DOHH2 (cell line): Measurements from ENCODE around the gene RBM6.
"Not testable (repeated sequence)": the region's sequence is repeated elsewhere in the genome, so short reads cannot be mapped to it uniquely, and the experiment has no call there.

Source experiments
- H3F3A ChIP-seq: fragments of 200-600 bp; sonication (generic), shearing (Covaris generic); 2 replicates; pipeline ENCODE4 v1.6.0; 2016; ENCODE audit warnings: antibody characterized with exemption, mild to moderate bottlenecking; ENCODE audit not compliant: control insufficient read depth, insufficient read depth
- H3K27ac ChIP-seq: fragments of 200-600 bp; sonication (generic); 2 replicates; pipeline ENCODE4 v1.5.1; 2014; ENCODE audit warnings: low read depth, mild to moderate bottlenecking, low read length, moderate library complexity
- H3K27me3 ChIP-seq: fragments of 200-600 bp; sonication (generic); 2 replicates; pipeline ENCODE4 v1.6.1; 2014; ENCODE audit warnings: mild to moderate bottlenecking, low read length, mixed read lengths; ENCODE audit not compliant: control insufficient read depth
- H3K36me3 ChIP-seq: fragments of 200-600 bp; sonication (generic); 2 replicates; pipeline ENCODE4 v1.6.1; 2014; ENCODE audit warnings: mild to moderate bottlenecking, low read length, moderate library complexity, mixed read lengths; ENCODE audit not compliant: control insufficient read depth
- H3K4me1 ChIP-seq: fragments of 200-600 bp; sonication (generic); 2 replicates; pipeline ENCODE4 v1.6.1; 2014; ENCODE audit warnings: mild to moderate bottlenecking, low read length, mixed read lengths; ENCODE audit not compliant: control insufficient read depth
- H3K4me2 ChIP-seq: fragments of 200-600 bp; sonication (generic); 2 replicates; pipeline ENCODE4 v1.6.0; 2014; ENCODE audit warnings: mild to moderate bottlenecking, low read length, moderate library complexity
- H3K4me3 ChIP-seq: fragments of 200-600 bp; sonication (generic); 2 replicates; pipeline ENCODE4 v1.5.1; 2014; ENCODE audit warnings: mild to moderate bottlenecking, low read length, mixed read lengths
- H3K79me2 ChIP-seq: fragments of 200-600 bp; sonication (generic); 2 replicates; pipeline ENCODE4 v1.6.1; 2014; ENCODE audit warnings: mild to moderate bottlenecking, low read length, mixed read lengths; ENCODE audit not compliant: control insufficient read depth
- H3K9me2 ChIP-seq: fragments of 200-600 bp; sonication (generic); replicated peaks from 2 replicates; pipeline ENCODE4 v1.6.1; 2014; ENCODE audit warnings: mild to moderate bottlenecking, low read length, mixed read lengths; ENCODE audit not compliant: control insufficient read depth
- H3K9me3 ChIP-seq: fragments of 200-600 bp; sonication (generic); 2 replicates; pipeline ENCODE4 v1.6.1; 2014; ENCODE audit warnings: antibody characterized with exemption, low read length, mixed read lengths; ENCODE audit not compliant: control insufficient read depth, insufficient read depth
- H4K20me1 ChIP-seq: fragments of 200-600 bp; sonication (generic); 2 replicates; pipeline ENCODE4 v1.6.0; 2014; ENCODE audit warnings: low read depth, mild to moderate bottlenecking, antibody characterized with exemption, low read length, moderate library complexity; ENCODE audit not compliant: control insufficient read depth, insufficient read depth
- CTCF ChIP-seq: fragments of 200-600 bp; sonication (generic); IDR thresholded peaks from one replicate; pipeline ENCODE4 v1.5.1; 2014; ENCODE audit warnings: antibody characterized with exemption, mild to moderate bottlenecking, low read depth, low read length; ENCODE audit not compliant: poor library complexity, severe bottlenecking
- EZH2phosphoT487 ChIP-seq: fragments of 200-600 bp; sonication (generic); IDR thresholded peaks from 2 replicates; pipeline ENCODE4 v1.6.1; 2017; ENCODE audit warnings: borderline replicate concordance, mild to moderate bottlenecking, antibody characterized with exemption, low read length, moderate library complexity, mixed read lengths

RBM6 gene

DNA sequence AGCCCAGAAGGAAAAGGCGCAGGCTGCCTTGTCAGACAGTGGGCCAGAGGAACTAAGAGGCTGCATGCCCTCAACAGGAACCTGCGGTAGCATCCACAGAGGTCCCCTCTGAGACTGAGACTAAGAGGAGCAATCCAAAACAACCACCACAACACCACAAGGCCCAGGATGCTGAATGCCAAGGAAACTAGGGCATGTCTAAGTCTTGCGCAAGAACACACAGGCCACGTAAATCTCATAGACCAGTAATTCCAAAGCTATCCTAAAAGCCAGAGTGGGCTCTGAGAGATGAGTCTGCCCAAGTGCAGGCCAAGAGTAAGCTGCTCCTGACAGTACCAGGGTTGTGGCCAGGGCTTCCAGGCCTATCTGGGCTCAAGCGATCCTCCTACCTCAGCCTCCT is 23.3 kb upstream of the RBM6 start:
- peaks cover 13% of the 10 kb centered on the region for H3K79me2 ChIP-seq
- no peak overlapping the region for H3K27ac ChIP-seq
- H3K4me2 ChIP-seq = no peak overlapping the region
- H3K4me3 ChIP-seq = no peak overlapping the region
- H3F3A ChIP-seq = 0 out of 2 replicates have a peak, but pooled peaks cover 3% of the 10 kb centered on the region
- TF ChIP-seq EZH2phosphoT487 (no peak), CTCF (no peak)
- no peaks in the 10 kb centered on the region for H3K9me2 ChIP-seq
- H4K20me1 ChIP-seq = no peaks in the 10 kb centered on the region
- peaks cover 11% of the 10 kb centered on the region for H3K36me3 ChIP-seq
- H3K27me3 ChIP-seq = no peaks in the 10 kb centered on the region
- no peaks in the 10 kb centered on the region for H3K4me1 ChIP-seq
- no peaks in the 10 kb centered on the region for H3K9me3 ChIP-seq

- not testable (repeated sequence) for H4K20me1 ChIP-seq, H3K36me3 ChIP-seq, H3K9me2 ChIP-seq, H3K4me1 ChIP-seq, H3F3A ChIP-seq, H3K9me3 ChIP-seq, H3K4me3 ChIP-seq, H3K4me2 ChIP-seq, H3K27ac ChIP-seq, H3K27me3 ChIP-seq
- H3K79me2 ChIP-seq = peaks cover 13% of the 10 kb centered on the region
Measured at GRCh38 chr3:49917806-49918590, 22.0 kb upstream of the RBM6 start.

- Histone ChIP-seq H3K27ac (no peak overlapping the region), H3K4me3 (no peak overlapping the region)
- TF ChIP-seq EZH2phosphoT487 (no peak), CTCF (no peak)
Measured at GRCh38 chr3:49924683-49925082, 15.3 kb upstream of the RBM6 start.

DNA sequence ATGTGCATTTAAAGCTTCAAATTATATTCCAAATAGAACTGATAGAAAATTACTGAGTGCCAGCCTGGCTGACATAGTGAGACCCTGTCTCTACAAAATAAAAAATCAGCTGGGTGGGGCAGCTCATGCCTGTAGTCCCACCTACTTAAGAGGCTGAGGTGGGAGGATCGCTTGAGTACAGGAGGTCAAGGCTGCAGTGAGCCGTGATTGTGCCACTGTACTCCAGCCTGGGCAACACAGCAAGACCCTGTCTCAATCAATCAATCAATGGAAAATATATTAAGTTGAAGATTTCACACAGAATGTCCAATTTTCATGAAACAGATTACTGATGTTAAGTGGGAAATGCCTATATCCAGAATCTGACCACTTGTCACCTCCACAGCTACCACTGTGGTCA is 14.5 kb upstream of the RBM6 start:
- no peak overlapping the region for H3K27ac ChIP-seq
- peaks cover 45% of the 10 kb centered on the region for H3K79me2 ChIP-seq
- peaks cover 28% of the 10 kb centered on the region for H3K4me1 ChIP-seq

More at GRCh38 chr3:49924683-49925082, 15.3 kb upstream of the RBM6 start:
- Histone ChIP-seq H3F3A (0 out of 2 replicates have a peak, but pooled peaks cover 2% of the 10 kb centered on the region), H3K9me2 (no peaks in the 10 kb centered on the region), H3K4me2 (no peak overlapping the region), H4K20me1 (no peaks in the 10 kb centered on the region), H3K79me2 (peaks cover 48% of the 10 kb centered on the region), H3K9me3 (no peaks in the 10 kb centered on the region), H3K27me3 (no peaks in the 10 kb centered on the region), H3K36me3 (peaks cover 19% of the 10 kb centered on the region), H3K4me1 (peaks cover 21% of the 10 kb centered on the region)

More for the DNA sequence above, 14.5 kb upstream of the RBM6 start:
- Histone ChIP-seq H3K4me2 (no peak overlapping the region), H3K9me2 (no peaks in the 10 kb centered on the region), H3K9me3 (no peaks in the 10 kb centered on the region), H3K4me3 (no peak overlapping the region), H4K20me1 (no peaks in the 10 kb centered on the region), H3K36me3 (peaks cover 19% of the 10 kb centered on the region), H3F3A (no peaks in the 10 kb centered on the region), H3K27me3 (no peaks in the 10 kb centered on the region)
- TF ChIP-seq EZH2phosphoT487 (no peak), CTCF (no peak)
